NT2/D1 (cell line): ENCODE results near the gene ZNF280A.

Source experiments
- SUZ12 ChIP-seq: IDR thresholded peaks from 2 replicates; pipeline ENCODE4 v1.6.1; 2011; ENCODE audit not compliant: insufficient read length, insufficient read depth; ENCODE audit errors: extremely low read depth
- YY1 ChIP-seq: IDR thresholded peaks from 2 replicates; pipeline ENCODE4 v1.6.1; 2011; ENCODE audit not compliant: insufficient read length, insufficient read depth

DNA sequence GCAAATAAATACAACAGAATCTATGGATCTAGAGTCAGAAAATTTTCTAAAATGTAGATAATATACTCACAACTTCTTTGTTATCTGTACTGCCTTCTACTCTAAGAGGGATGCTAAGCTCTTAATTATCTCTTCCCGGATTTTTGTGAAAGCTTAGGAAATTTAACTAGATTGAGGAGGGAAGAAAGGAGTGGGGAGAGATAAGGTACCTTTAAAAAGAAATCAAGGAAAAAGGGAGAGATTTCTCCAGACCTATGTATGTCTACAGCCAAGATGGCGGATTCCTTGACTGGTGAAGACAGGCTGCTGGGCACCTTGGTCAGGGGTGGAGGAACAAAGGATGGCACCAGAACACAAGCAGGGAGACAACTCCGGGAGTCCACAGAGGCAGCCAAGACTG, 34.5 kb downstream of the ZNF280A start:
- TF ChIP-seq YY1 (no peak), SUZ12 (no peak)
